ENCODE data around the gene PTPA.
"Not testable (repeated sequence)": the region's sequence is repeated elsewhere in the genome, so short reads cannot be mapped to it uniquely, and the experiment has no call there.

GRCh38 chr9:129122976-129123375 lies 11.8 kb downstream of the PTPA start:
- TF ChIP-seq EZH2 (optimal IDR thresholded peaks at IDR 0.05; ENCODE audit: low read depth, low read length); CTCF (IDR thresholded peaks at IDR 0.05; ENCODE audit: low read length): not testable (repeated sequence)
